H9 (cell line): ENCODE data around the gene S100A16. TPM values are rescaled to one million over a fixed set of nuclear protein-coding genes. Genes with fewer than 3 reads are reported as not detected.

ENCODE experiments used
- DNase-seq: peaks from one replicate; pipeline ENCODE4 v3.0.0-alpha.2; 2017
- H2AFZ ChIP-seq: one replicate; pipeline ENCODE4 v1.6.1; 2013; ENCODE audit warnings: mild to moderate bottlenecking, low read length, control low read depth, moderate library complexity
- H2AK5ac ChIP-seq: 2 replicates; pipeline ENCODE4 v1.6.1; 2013; ENCODE audit warnings: low read length, control low read depth, mixed read lengths; ENCODE audit not compliant: insufficient read length
- H2BK120ac ChIP-seq: one replicate; pipeline ENCODE4 v1.6.1; 2013; ENCODE audit warnings: low read depth, mild to moderate bottlenecking, low read length, control low read depth, inconsistent platforms; ENCODE audit not compliant: poor library complexity, severe bottlenecking
- H2BK12ac ChIP-seq: 2 replicates; pipeline ENCODE4 v1.6.1; 2013; ENCODE audit warnings: low read length, control low read depth, mixed read lengths, low read depth; ENCODE audit not compliant: insufficient read length
- H2BK15ac ChIP-seq: 2 replicates; pipeline ENCODE4 v1.6.1; 2013; ENCODE audit warnings: low read depth, low read length, control low read depth
- H2BK20ac ChIP-seq: one replicate; pipeline ENCODE4 v1.6.1; 2013; ENCODE audit warnings: low read depth, mild to moderate bottlenecking, low read length, control low read depth, inconsistent platforms; ENCODE audit not compliant: poor library complexity, severe bottlenecking
- H2BK5ac ChIP-seq: 2 replicates; pipeline ENCODE4 v1.6.1; 2013; ENCODE audit warnings: low read length, control low read depth, mixed read lengths; ENCODE audit not compliant: insufficient read length
- H3K14ac ChIP-seq: 2 replicates; pipeline ENCODE4 v1.6.1; 2013; ENCODE audit warnings: low read length, control low read depth; ENCODE audit not compliant: insufficient read depth
- H3K18ac ChIP-seq: 2 replicates; pipeline ENCODE4 v1.6.1; 2013; ENCODE audit warnings: low read depth, mild to moderate bottlenecking, mixed read lengths, low read length, control low read depth; ENCODE audit not compliant: insufficient read length
- H3K23ac ChIP-seq: 2 replicates; pipeline ENCODE4 v1.6.1; 2013; ENCODE audit warnings: low read length, control low read depth, mixed read lengths, low read depth; ENCODE audit not compliant: insufficient read length
- H3K23me2 ChIP-seq: 2 replicates; pipeline ENCODE4 v1.6.1; 2013; ENCODE audit warnings: low read depth, mild to moderate bottlenecking, mixed read lengths, low read length, control low read depth; ENCODE audit not compliant: insufficient read length, poor library complexity, severe bottlenecking
- H3K27ac ChIP-seq: 2 replicates; pipeline ENCODE4 v1.5.1; 2013; ENCODE audit warnings: low read length, control low read depth, mixed read lengths, low read depth; ENCODE audit not compliant: insufficient read length
- H3K27me3 ChIP-seq: 2 replicates; pipeline ENCODE4 v1.6.1; 2013; ENCODE audit warnings: low read length, control low read depth, inconsistent platforms; ENCODE audit not compliant: insufficient read depth
- H3K4ac ChIP-seq: 2 replicates; pipeline ENCODE4 v1.6.1; 2013; ENCODE audit warnings: low read depth, mild to moderate bottlenecking, control low read depth, inconsistent platforms, low read length, moderate library complexity
- H3K4me1 ChIP-seq: 2 replicates; pipeline ENCODE4 v1.6.1; 2013; ENCODE audit warnings: low read length, control low read depth, inconsistent platforms; ENCODE audit not compliant: insufficient read depth
- H3K4me2 ChIP-seq: 2 replicates; pipeline ENCODE4 v1.6.1; 2013; ENCODE audit warnings: low read length, control low read depth, mixed read lengths; ENCODE audit not compliant: insufficient read length, insufficient read depth
- H3K56ac ChIP-seq: 2 replicates; pipeline ENCODE4 v1.6.1; 2013; ENCODE audit warnings: low read depth, mild to moderate bottlenecking, mixed read lengths, low read length, control low read depth; ENCODE audit not compliant: insufficient read length
- H3K79me1 ChIP-seq: 2 replicates; pipeline ENCODE4 v1.6.1; 2013; ENCODE audit warnings: low read depth, mild to moderate bottlenecking, moderate library complexity, low read length, control low read depth, inconsistent platforms; ENCODE audit not compliant: insufficient read depth, poor library complexity, severe bottlenecking
- H3K79me2 ChIP-seq: 2 replicates; pipeline ENCODE4 v1.6.1; 2013; ENCODE audit warnings: low read length, control low read depth, inconsistent platforms; ENCODE audit not compliant: insufficient read depth
- H3K9ac ChIP-seq: 2 replicates; pipeline ENCODE4 v1.6.1; 2013; ENCODE audit warnings: low read length, control low read depth, mixed read lengths; ENCODE audit not compliant: insufficient read length; ENCODE audit errors: extremely low read depth
- H3K9me3 ChIP-seq: one replicate; pipeline ENCODE4 v1.6.1; 2013; ENCODE audit warnings: low read depth, low read length, inconsistent platforms; ENCODE audit not compliant: control insufficient read depth
- H3T11ph ChIP-seq: one replicate; pipeline ENCODE4 v1.6.1; 2013; ENCODE audit warnings: mild to moderate bottlenecking, low read length, control low read depth, inconsistent platforms
- H4K20me1 ChIP-seq: one replicate; pipeline ENCODE4 v1.6.1; 2013; ENCODE audit not compliant: control insufficient read depth, insufficient read length, insufficient read depth
- H4K5ac ChIP-seq: 2 replicates; pipeline ENCODE4 v1.6.1; 2013; ENCODE audit warnings: low read depth, mild to moderate bottlenecking, mixed read lengths, low read length, control low read depth; ENCODE audit not compliant: insufficient read length
- H4K8ac ChIP-seq: replicated peaks from 2 replicates; pipeline ENCODE4 v1.6.1; 2013; ENCODE audit warnings: low read length, control low read depth, mixed read lengths, low read depth; ENCODE audit not compliant: insufficient read length
- H4K91ac ChIP-seq: 2 replicates; pipeline ENCODE4 v1.6.1; 2013; ENCODE audit warnings: low read depth, mild to moderate bottlenecking, moderate library complexity, mixed read lengths, low read length, control low read depth; ENCODE audit not compliant: insufficient read length
- H3K27ac Mint-ChIP-seq, 3 experiments: 2 replicates in 2 of 3; 3 replicates in 1 of 3; pipeline ENCODE4 v1.8.0; 2020 to 2021; ENCODE audit warnings: mixed read lengths in 3 of 3, mild to moderate bottlenecking in 1 of 3, moderate library complexity in 1 of 3
- H3K27me3 Mint-ChIP-seq: 2 replicates; pipeline ENCODE4 v1.8.0; 2021; ENCODE audit warnings: low read depth, mild to moderate bottlenecking, moderate library complexity, mixed read lengths
- H3K36me3 Mint-ChIP-seq, 3 experiments: 2 replicates in 2 of 3; 3 replicates in 1 of 3; pipeline ENCODE4 v1.8.0; 2020 to 2021; ENCODE audit warnings: low read depth in 3 of 3, mixed read lengths in 3 of 3; ENCODE audit not compliant: insufficient read depth in 1 of 3
- H3K4me1 Mint-ChIP-seq, 2 experiments: 2 replicates each; pipeline ENCODE4 v1.8.0; 2020; ENCODE audit warnings: mixed read lengths in 2 of 2
- H3K4me3 Mint-ChIP-seq, 2 experiments: 2 replicates in 1 of 2; 3 replicates in 1 of 2; pipeline ENCODE4 v1.8.0; 2020 to 2021; ENCODE audit warnings: mild to moderate bottlenecking in 2 of 2, mixed read lengths in 2 of 2, moderate library complexity in 1 of 2
- H3K9me3 Mint-ChIP-seq, 2 experiments: 2 replicates in 1 of 2; 3 replicates in 1 of 2; pipeline ENCODE4 v1.8.0; 2020; ENCODE audit warnings: mild to moderate bottlenecking in 2 of 2, mixed read lengths in 2 of 2, moderate library complexity in 1 of 2
- WGBS: extraction: QIAGEN DNeasy Blood & Tissue Kit; methylation state at CpG from one replicate; pipeline ENCODE4 v1.1.7; 2013; ENCODE audit warnings: missing lambda C conversion rate, low lambda C conversion rate, mixed read lengths; ENCODE audit not compliant: insufficient read length; ENCODE audit errors: extremely low coverage; 5-methylcytosine and 5-hydroxymethylcytosine counted together
- total RNA-seq: library from RNA; stranded (reverse); gene quantifications from 2 replicates; pipeline ENCODE4 v1.2.1, GENCODE V29; 2021
- TF ChIP-seq, protein P1 (sequence below): fragments of 200-600 bp; sonication (generic); conservative IDR thresholded peaks from 3 replicates; pipeline ENCODE4 v1.8.0; 2021; ENCODE audit warnings: antibody characterized with exemption, mild to moderate bottlenecking

S100A16 gene
- total RNA-seq, 1 experiment from 2014 or later = 8.0 TPM

- Mint-ChIP-seq H3K9me3 (peaks cover 12 to 15% of the 10 kb centered on the region in 2 experiments; a peak in 4 of 5 replicates), H3K36me3 (peaks cover 0 to 6% (median 0%) of the 10 kb centered on the region in 3 experiments; a peak in 2 of 7 replicates), H3K4me3 (no peak overlapping the region), H3K27me3 (peaks cover 9% of the 10 kb centered on the region), H3K27ac (no peak overlapping the region), H3K4me1 (peaks cover 17 to 18% of the 10 kb centered on the region in 2 experiments)
- Histone ChIP-seq H4K91ac (no peak overlapping the region), H3K79me2 (no peaks in the 10 kb centered on the region), H2BK12ac (no peak overlapping the region), H3K4ac (no peak overlapping the region), H2BK120ac (no peak overlapping the region), H2AFZ (no peak overlapping the region), H3K27ac (no peak overlapping the region), H2AK5ac (no peak overlapping the region), H2BK20ac (no peak overlapping the region), H3K56ac (no peak overlapping the region), H3K79me1 (no peaks in the 10 kb centered on the region), H3K27me3 (no peaks in the 10 kb centered on the region), H3K14ac (no peak overlapping the region), H2BK5ac (no peak overlapping the region), H3T11ph (no peak overlapping the region), H4K8ac (no peak overlapping the region), H4K5ac (no peak overlapping the region), H3K9me3 (no peaks in the 10 kb centered on the region), H3K9ac (no peak overlapping the region), H3K23ac (no peak overlapping the region), H3K4me2 (no peak overlapping the region), H2BK15ac (no peak overlapping the region), H3K4me1 (no peaks in the 10 kb centered on the region), H3K23me2 (no peaks in the 10 kb centered on the region), H4K20me1 (peaks cover 3% of the 10 kb centered on the region), H3K18ac (no peak overlapping the region)
- TF ChIP-seq, protein P1, sequence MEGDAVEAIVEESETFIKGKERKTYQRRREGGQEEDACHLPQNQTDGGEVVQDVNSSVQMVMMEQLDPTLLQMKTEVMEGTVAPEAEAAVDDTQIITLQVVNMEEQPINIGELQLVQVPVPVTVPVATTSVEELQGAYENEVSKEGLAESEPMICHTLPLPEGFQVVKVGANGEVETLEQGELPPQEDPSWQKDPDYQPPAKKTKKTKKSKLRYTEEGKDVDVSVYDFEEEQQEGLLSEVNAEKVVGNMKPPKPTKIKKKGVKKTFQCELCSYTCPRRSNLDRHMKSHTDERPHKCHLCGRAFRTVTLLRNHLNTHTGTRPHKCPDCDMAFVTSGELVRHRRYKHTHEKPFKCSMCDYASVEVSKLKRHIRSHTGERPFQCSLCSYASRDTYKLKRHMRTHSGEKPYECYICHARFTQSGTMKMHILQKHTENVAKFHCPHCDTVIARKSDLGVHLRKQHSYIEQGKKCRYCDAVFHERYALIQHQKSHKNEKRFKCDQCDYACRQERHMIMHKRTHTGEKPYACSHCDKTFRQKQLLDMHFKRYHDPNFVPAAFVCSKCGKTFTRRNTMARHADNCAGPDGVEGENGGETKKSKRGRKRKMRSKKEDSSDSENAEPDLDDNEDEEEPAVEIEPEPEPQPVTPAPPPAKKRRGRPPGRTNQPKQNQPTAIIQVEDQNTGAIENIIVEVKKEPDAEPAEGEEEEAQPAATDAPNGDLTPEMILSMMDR = no peak
- WGBS = no CpG with 5 or more reads among the region's 3 CpGs
- DNase-seq = no peak
Observed at GRCh38 chr1:153573351-153573750, 39.6 kb downstream of the S100A16 start.
